Measurements from ENCODE around the gene GPATCH1. TPM values are rescaled to one million over a fixed set of nuclear protein-coding genes. Genes with fewer than 3 reads are reported as not detected.
"Not testable (repeated sequence)": the region's sequence is repeated elsewhere in the genome, so short reads cannot be mapped to it uniquely, and the experiment has no call there.

The GPATCH1 gene
- total RNA-seq, 4 donors from 2014 or later: under 0.01 to 13.1 (median 7.4) TPM

DNA sequence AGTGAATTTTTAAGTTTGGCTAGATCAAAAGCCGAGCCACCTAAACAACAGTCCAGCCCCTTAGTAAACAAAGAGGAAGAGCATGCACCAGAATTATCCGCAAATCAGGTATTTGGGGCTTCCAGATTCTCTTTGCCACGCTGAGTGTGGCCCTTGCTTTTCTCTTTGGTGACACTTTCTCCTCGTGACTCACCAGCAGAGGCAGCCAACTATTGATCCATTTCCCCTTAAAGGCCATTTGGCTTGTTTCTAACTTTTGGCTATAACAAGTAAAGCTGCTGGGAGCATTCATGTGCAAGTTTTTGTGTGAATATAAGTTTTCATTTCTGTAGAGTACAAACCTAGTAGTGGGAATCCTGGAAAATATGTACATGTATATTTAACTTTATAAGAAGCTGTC lies 33.3 kb downstream of the GPATCH1 start:
- no peak for TF ChIP-seq POLR2A (IDR thresholded peaks at IDR 0.05)
- TF ChIP-seq, protein P1, sequence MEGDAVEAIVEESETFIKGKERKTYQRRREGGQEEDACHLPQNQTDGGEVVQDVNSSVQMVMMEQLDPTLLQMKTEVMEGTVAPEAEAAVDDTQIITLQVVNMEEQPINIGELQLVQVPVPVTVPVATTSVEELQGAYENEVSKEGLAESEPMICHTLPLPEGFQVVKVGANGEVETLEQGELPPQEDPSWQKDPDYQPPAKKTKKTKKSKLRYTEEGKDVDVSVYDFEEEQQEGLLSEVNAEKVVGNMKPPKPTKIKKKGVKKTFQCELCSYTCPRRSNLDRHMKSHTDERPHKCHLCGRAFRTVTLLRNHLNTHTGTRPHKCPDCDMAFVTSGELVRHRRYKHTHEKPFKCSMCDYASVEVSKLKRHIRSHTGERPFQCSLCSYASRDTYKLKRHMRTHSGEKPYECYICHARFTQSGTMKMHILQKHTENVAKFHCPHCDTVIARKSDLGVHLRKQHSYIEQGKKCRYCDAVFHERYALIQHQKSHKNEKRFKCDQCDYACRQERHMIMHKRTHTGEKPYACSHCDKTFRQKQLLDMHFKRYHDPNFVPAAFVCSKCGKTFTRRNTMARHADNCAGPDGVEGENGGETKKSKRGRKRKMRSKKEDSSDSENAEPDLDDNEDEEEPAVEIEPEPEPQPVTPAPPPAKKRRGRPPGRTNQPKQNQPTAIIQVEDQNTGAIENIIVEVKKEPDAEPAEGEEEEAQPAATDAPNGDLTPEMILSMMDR (IDR thresholded peaks at IDR 0.05): no peak
- no peaks in the 10 kb centered on the region for H3K27me3 ChIP-seq
- intact Hi-C loops (cut with DNase I; ENCODE audit: low total_unique reads): no loop called here

DNA sequence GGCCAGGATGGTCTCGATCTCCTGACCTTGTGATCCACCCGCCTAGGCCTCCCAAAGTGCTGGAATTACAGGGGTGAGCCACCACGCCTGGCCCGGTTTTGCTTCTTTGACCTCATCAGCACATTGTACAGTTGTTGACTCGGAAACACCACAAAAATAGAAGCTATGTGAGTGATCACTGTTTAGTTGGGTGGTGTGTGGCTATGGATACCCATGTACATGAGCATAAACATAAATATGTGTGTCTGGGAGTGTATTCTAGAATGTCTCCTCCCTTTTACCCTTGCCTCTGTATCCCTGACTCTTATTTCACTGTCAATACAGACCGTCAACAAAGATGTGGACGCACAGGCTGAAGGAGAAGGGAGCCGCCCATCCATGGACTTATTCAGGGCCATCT lies 36.5 kb downstream of the GPATCH1 start:
- Histone ChIP-seq H3K9me3 (no peaks in the 10 kb centered on the region), H3K36me3 (no peaks in the 10 kb centered on the region), H3K27me3 (no peaks in the 10 kb centered on the region), H3K27ac (no peak overlapping the region), H3K4me1 (no peaks in the 10 kb centered on the region), H3K4me3 (no peak overlapping the region)
- no peak for DNase-seq
- intact Hi-C loops (cut with DNase I; ENCODE audit: low total_unique reads): no loop called here
- no peak for TF ChIP-seq POLR2A (IDR thresholded peaks at IDR 0.05)
- TF ChIP-seq, protein P1 (IDR thresholded peaks at IDR 0.05): no peak

More for the DNA sequence above, 33.3 kb downstream of the GPATCH1 start:
- Histone ChIP-seq H3K4me1 (no peaks in the 10 kb centered on the region), H3K9me3 (no peaks in the 10 kb centered on the region), H3K27ac (no peak overlapping the region), H3K4me3 (no peak overlapping the region), H3K36me3 (no peaks in the 10 kb centered on the region)
- DNase-seq: no peak

DNA sequence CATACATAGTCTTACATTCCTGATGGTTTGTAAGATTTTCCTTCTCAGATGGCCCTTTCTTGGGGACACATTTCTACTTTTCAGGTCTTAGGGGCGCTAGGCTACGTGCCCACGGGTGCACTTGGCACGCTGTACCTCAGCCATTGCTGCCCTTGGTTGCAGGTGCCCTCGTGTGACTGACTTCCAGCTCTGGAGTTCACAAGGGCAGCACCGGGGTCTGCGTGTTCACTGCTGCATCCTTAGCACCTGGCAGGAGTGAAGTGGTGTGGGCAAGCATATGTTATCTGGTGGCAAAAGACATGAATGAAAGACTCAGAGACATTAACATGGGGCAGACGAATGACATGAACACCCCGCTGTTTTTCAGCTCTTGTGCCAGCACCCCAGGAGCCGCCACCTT lies 37.7 kb downstream of the GPATCH1 start:
- Histone ChIP-seq H3K27me3 (no peaks in the 10 kb centered on the region), H3K4me1 (no peaks in the 10 kb centered on the region), H3K27ac (no peak overlapping the region), H3K4me3 (no peak overlapping the region), H3K9me3 (no peaks in the 10 kb centered on the region), H3K36me3 (no peaks in the 10 kb centered on the region)
- no peak for DNase-seq
- TF ChIP-seq, protein P1 (IDR thresholded peaks at IDR 0.05): no peak
- no peak for TF ChIP-seq POLR2A (IDR thresholded peaks at IDR 0.05)
- intact Hi-C loops (cut with DNase I; ENCODE audit: low total_unique reads): no loop called here

DNA sequence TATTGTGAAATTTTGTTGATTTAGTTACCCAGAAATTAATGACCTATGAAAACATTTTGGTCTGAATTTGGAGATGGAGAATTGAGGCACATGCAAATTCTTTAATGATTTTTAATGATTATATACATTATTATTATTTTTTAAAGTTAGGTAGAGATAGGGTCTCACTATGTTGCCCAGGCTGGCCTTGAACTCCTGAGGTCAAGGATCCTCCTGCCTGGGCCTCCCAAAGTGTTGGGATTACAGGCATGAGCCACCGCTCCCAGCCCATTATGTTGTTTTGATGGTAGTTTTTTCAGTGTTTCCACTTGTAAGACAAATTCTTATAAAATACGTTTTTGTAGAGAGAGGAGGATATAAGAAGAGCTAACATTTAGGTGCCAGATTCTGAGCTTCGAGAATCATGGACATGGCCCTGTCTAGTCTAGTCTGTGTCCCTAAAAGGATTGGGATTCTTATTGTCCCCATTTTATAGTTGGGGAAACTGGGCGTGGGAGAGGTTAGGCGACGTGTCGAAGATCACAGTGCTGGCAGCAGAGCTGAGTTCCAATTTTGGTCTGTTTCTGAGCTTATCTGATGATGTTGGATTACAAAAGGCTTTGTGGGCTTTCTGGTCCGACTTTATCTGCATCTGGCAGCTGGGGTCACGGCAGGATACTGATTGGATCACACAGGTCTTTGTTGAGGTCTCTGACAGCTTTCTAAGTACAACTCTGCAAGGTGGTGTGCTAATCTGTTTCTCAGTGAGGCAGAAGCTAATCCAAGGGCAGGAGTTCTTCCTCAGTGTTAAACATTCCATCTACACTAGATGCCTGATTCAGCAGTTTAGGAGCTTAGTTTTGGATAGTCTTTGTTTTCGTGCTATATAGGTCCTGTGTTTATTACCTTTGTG lies 43.5 kb downstream of the GPATCH1 start:
- Histone ChIP-seq H3K36me3 (no peaks in the 10 kb centered on the region), H3K27ac (no peak overlapping the region), H3K9me3 (no peaks in the 10 kb centered on the region), H3K4me1 (no peaks in the 10 kb centered on the region), H3K4me3 (no peak overlapping the region), H3K27me3 (no peaks in the 10 kb centered on the region)
- DNase-seq: no peak
- TF ChIP-seq, protein P1 (IDR thresholded peaks at IDR 0.05): no peak
- TF ChIP-seq POLR2A (IDR thresholded peaks at IDR 0.05): no peak
- intact Hi-C loops (cut with DNase I; ENCODE audit: low total_unique reads): no loop called here

DNA sequence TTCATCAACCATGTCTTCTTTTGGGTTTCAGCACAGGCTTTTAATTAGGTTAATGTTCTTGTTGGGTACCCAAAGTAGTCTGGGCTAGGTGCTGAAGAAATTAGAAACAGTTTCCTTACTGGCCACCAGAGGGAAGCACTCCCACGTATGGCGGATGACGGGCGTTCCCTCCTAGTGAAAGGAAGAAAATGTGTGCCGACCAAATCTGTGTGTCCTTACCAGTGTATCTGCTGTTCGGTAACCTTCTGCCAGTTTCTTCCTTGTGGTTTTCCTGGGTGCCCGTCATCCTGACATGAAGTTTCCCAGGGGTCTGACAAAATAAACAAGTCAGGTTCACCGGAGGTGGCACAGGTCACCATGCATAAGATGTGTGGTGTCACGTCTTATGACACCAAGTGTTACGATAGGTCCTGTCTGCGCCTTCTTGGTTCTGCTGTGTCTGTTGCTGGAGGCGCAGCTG lies 45.0 kb downstream of the GPATCH1 start:
- intact Hi-C loops (cut with DNase I; ENCODE audit: low total_unique reads): no loop called here
- no peaks in the 10 kb centered on the region for H3K36me3 ChIP-seq
- no peak overlapping the region for H3K4me3 ChIP-seq
- no peaks in the 10 kb centered on the region for H3K27me3 ChIP-seq
- TF ChIP-seq, protein P1 (IDR thresholded peaks at IDR 0.05): peak; percentile 64 to 80 (median 70)
- no peak for TF ChIP-seq POLR2A (IDR thresholded peaks at IDR 0.05)
- no peaks in the 10 kb centered on the region for H3K9me3 ChIP-seq
- no peak overlapping the region for H3K27ac ChIP-seq
- no peaks in the 10 kb centered on the region for H3K4me1 ChIP-seq
- peak; percentile 36 to 40 for DNase-seq

DNA sequence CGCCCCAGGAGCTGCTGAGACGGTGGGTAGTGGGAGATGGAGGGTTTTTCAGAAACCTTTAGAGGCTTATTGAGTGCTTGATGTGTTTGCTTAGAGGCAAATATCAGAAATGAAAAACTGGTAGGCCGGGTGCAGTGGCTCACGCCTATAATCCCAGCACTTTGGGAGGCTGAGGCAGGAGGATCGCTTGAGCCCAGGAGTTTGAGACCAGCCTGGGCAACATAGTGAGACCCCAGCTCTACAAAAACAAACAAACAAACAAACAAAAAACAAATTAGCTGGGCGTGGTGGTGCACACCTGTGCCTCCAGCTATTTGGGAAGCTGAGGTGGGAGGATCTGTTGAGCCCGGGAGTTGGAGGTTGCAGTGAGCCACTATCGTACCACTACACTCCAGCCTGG lies 45.7 kb downstream of the GPATCH1 start:
- H3K27me3 ChIP-seq; DNase-seq; H3K36me3 ChIP-seq; H3K4me1 ChIP-seq; intact Hi-C loops (cut with DNase I; ENCODE audit: low total_unique reads); H3K27ac ChIP-seq; H3K9me3 ChIP-seq; H3K4me3 ChIP-seq: not testable (repeated sequence)

Data from uterus (tissue), 4 donors.